Upper lobe of right lung (tissue), 1 donor: ENCODE data around the gene ATP1A4. TPM values are rescaled to one million over a fixed set of nuclear protein-coding genes. Genes with fewer than 3 reads are reported as not detected.

Source experiments
- ATAC-seq: fragments of 200-7000 bp; cut with Tn5 transposase; one replicate; pipeline ENCODE4 v1.9.1; 2020; ENCODE audit warnings: mild to moderate bottlenecking, moderate library complexity
- DNase-seq: peaks from one replicate; pipeline ENCODE4 v3.0.0-alpha.2; 2020
- H3K27ac ChIP-seq: fragments of 200-600 bp; one replicate; pipeline ENCODE4 v1.8.0; 2022
- H3K27me3 ChIP-seq: fragments of 200-600 bp; one replicate; pipeline ENCODE4 v1.8.0; 2022; ENCODE audit warnings: mild to moderate bottlenecking
- H3K36me3 ChIP-seq: fragments of 200-600 bp; one replicate; pipeline ENCODE4 v1.8.0; 2022
- H3K4me1 ChIP-seq: fragments of 200-600 bp; one replicate; pipeline ENCODE4 v1.8.0; 2022
- H3K4me3 ChIP-seq: fragments of 200-600 bp; one replicate; pipeline ENCODE4 v1.8.0; 2022; ENCODE audit warnings: mild to moderate bottlenecking
- H3K9me3 ChIP-seq: fragments of 200-600 bp; one replicate; pipeline ENCODE4 v1.8.0; 2022
- intact Hi-C: fragments of 100-400 bp; cut with DNase I; formaldehyde crosslinking; loops from one replicate; pipeline ENCODE4 v1.11.0; 2022
- total RNA-seq: library from RNA; stranded (reverse); fragmentation: NEBNext Ultra II Directional; extraction: Animal tissue kit (Norgen Biotek cat#: 25700); gene quantifications from one replicate; pipeline ENCODE4 v1.2.1, GENCODE V29; 2021
- TF ChIP-seq, protein P1 (sequence below): fragments of 200-600 bp; IDR thresholded peaks from one replicate; pipeline ENCODE4 v1.8.0; 2022; ENCODE audit warnings: antibody characterized with exemption
- donor health status: DM: no; HTN: yes; CAD: no; lungs with severe emphysema.

Gene ATP1A4
- total RNA-seq, 1 donor from 2014 or later = 0.96 TPM

DNA sequence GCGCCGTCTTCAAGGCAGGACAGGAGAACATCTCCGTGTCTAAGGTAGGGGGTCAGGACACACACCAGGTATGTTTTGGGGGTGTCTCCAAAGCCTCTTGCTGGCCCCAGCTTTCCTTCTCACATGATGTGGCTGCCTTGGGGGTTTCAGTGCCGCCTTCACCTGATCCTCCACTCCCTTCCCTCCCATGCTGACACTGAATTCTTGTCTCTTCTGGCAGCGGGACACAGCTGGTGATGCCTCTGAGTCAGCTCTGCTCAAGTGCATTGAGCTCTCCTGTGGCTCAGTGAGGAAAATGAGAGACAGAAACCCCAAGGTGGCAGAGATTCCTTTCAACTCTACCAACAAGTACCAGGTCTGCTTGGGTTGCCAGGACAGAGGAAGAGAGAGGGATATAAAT is 22.4 kb upstream of the ATP1A4 start:
- intact Hi-C loops = no loop called here
- no peak overlapping the region for H3K4me3 ChIP-seq
- peaks cover 7% of the 10 kb centered on the region for H3K4me1 ChIP-seq
- no peak overlapping the region for H3K27ac ChIP-seq
- TF ChIP-seq, protein P1, sequence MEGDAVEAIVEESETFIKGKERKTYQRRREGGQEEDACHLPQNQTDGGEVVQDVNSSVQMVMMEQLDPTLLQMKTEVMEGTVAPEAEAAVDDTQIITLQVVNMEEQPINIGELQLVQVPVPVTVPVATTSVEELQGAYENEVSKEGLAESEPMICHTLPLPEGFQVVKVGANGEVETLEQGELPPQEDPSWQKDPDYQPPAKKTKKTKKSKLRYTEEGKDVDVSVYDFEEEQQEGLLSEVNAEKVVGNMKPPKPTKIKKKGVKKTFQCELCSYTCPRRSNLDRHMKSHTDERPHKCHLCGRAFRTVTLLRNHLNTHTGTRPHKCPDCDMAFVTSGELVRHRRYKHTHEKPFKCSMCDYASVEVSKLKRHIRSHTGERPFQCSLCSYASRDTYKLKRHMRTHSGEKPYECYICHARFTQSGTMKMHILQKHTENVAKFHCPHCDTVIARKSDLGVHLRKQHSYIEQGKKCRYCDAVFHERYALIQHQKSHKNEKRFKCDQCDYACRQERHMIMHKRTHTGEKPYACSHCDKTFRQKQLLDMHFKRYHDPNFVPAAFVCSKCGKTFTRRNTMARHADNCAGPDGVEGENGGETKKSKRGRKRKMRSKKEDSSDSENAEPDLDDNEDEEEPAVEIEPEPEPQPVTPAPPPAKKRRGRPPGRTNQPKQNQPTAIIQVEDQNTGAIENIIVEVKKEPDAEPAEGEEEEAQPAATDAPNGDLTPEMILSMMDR = no peak
- ATAC-seq (no peak), DNase-seq (peak; percentile 28)
- no peaks in the 10 kb centered on the region for H3K9me3 ChIP-seq
- no peaks in the 10 kb centered on the region for H3K36me3 ChIP-seq
- H3K27me3 ChIP-seq = no peaks in the 10 kb centered on the region

DNA sequence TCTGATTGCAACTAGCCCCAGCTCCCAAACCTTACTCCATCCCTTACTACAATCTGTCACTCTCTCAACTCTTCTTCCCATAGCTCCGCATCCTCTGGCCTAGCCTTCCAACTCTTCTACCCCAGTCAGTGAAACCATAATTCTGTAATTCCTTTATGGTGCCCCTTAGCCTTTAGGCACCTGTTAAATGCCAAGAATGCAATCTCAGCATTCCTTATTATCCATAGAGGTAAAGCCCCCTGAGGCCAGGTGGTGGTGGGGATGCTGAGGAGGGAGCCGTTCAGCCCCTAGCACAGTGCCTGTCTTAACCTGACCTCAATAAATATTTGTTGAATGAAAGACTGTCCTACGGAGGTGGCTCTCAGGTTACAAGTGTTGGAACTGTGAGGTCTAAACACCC is 21.8 kb upstream of the ATP1A4 start:
- TF ChIP-seq, protein P1 = no peak
- H3K9me3 ChIP-seq = no peaks in the 10 kb centered on the region
- H3K4me3 ChIP-seq = no peak overlapping the region
- peak; percentile 15 for DNase-seq
- H3K36me3 ChIP-seq = no peaks in the 10 kb centered on the region
- H3K27ac ChIP-seq = no peak overlapping the region
- H3K27me3 ChIP-seq = no peaks in the 10 kb centered on the region
- peaks cover 7% of the 10 kb centered on the region for H3K4me1 ChIP-seq
- intact Hi-C loops = no loop called here
- ATAC-seq = no peak

DNA sequence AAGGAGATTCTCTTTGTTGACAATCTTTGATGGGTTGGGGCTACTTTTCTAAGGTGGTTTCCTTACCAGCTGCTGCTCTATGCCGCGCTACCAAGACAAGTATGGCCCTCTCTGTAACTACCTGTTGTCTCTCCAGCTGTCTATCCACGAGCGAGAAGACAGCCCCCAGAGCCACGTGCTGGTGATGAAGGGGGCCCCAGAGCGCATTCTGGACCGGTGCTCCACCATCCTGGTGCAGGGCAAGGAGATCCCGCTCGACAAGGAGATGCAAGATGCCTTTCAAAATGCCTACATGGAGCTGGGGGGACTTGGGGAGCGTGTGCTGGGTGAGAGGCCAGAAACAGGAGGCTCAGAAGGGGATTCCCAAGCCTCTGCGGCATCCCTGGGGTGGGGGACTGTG is 21.4 kb upstream of the ATP1A4 start:
- DNase-seq = peak; percentile 39
- Histone ChIP-seq H3K4me3 (no peak overlapping the region), H3K4me1 (peaks cover 5% of the 10 kb centered on the region), H3K27me3 (no peaks in the 10 kb centered on the region), H3K36me3 (no peaks in the 10 kb centered on the region), H3K9me3 (no peaks in the 10 kb centered on the region), H3K27ac (no peak overlapping the region)
- ATAC-seq = no peak
- TF ChIP-seq, protein P1 = no peak
- intact Hi-C loops = no loop called here

DNA sequence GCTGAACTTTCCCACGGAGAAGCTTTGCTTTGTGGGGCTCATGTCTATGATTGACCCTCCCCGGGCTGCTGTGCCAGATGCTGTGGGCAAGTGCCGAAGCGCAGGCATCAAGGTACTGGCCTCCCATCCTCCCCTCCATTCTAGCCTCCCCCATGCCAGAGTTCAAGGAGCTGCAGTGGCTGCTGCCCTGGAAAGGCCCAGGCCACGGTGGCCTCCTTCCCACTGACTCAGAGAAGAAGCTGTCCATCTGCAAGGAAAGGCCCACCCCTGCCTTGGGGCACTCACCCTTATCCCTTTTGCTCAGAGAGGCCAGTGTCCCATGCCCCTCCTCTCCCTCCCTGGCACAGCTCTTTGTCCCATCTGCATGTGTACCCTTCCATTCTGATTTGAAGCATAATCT is 20.9 kb upstream of the ATP1A4 start:
- H3K4me1 ChIP-seq = no peaks in the 10 kb centered on the region
- TF ChIP-seq, protein P1 = no peak
- no peaks in the 10 kb centered on the region for H3K36me3 ChIP-seq
- H3K27ac ChIP-seq = no peak overlapping the region
- ATAC-seq (no peak), DNase-seq (peak; percentile 27)
- intact Hi-C loops = no loop called here
- H3K27me3 ChIP-seq = no peaks in the 10 kb centered on the region
- no peaks in the 10 kb centered on the region for H3K9me3 ChIP-seq
- H3K4me3 ChIP-seq = no peak overlapping the region

DNA sequence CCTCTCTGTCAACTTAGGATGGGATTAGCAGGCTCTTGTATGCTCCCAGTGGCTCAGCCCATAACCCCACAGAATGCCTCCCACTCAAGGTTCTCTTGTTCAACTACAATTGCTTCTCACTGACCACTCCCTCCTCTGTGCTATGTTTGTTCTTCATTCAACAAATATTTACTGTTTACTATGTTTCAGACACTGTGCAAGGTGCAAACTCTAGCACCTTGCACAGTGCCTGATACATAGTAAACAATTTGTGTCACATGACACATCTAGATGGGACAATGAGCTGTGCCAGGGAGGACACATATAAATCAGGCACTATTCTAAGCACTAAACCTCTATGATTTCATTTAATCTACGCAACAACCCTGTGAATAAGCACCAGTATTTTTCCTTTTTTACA is 20.5 kb upstream of the ATP1A4 start:
- ATAC-seq = no peak
- Histone ChIP-seq H3K9me3 (no peaks in the 10 kb centered on the region), H3K4me3 (no peak overlapping the region), H3K27ac (no peak overlapping the region), H3K27me3 (no peaks in the 10 kb centered on the region), H3K36me3 (no peaks in the 10 kb centered on the region), H3K4me1 (no peaks in the 10 kb centered on the region)
- TF ChIP-seq, protein P1 = no peak
- intact Hi-C loops = no loop called here
- DNase-seq = no peak
